GM23338 (cell line): ENCODE data around the gene NFX1.

ENCODE experiments used
- EZH2phosphoT487 ChIP-seq: fragments of 200-600 bp; sonication (generic); IDR thresholded peaks from one replicate; pipeline ENCODE4 v1.8.1; 2018; ENCODE audit warnings: antibody characterized with exemption; ENCODE audit not compliant: unreplicated experiment
- TF ChIP-seq, protein P1 (sequence below), 2 experiments: fragments of 200-600 bp in 1 of 2; sonication (generic) in 1 of 2; conservative IDR thresholded peaks; 2 replicates each; pipeline versions ENCODE4 v1.5.1 to v1.6.1; 2016 to 2017; ENCODE audit warnings: antibody characterized with exemption in 2 of 2, low read depth in 2 of 2, mild to moderate bottlenecking in 2 of 2, moderate library complexity in 1 of 2

DNA sequence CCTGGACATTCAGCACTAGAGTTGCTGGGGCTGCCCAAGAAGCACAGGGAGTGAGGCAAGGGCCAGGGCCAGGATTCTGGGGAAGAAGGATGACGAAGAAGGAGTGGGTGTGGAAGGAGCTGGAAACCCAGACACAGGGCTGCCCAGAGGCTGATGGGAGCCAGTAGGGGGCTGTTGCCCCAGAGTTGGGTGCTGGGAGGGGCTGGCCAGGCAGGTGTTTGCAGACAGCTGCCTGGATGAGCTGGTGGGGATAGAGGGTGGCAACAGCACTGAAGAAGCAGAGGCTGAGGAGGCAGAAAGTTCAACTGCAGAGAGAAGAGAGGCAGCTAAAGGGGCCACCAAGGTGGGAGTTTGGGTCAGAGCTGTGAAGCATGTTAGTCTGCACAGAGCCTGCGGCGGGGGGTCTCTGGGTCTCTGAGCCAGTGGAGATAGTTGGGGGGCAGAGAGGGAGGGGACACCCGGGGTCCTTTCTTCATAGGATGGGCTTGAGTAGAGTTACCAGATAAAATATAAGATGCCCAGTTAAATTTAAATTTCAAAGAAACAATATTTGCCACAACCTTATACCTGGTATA is 114.6 kb downstream of the NFX1 start:
- no peak for TF ChIP-seq EZH2phosphoT487
- TF ChIP-seq, protein P1, sequence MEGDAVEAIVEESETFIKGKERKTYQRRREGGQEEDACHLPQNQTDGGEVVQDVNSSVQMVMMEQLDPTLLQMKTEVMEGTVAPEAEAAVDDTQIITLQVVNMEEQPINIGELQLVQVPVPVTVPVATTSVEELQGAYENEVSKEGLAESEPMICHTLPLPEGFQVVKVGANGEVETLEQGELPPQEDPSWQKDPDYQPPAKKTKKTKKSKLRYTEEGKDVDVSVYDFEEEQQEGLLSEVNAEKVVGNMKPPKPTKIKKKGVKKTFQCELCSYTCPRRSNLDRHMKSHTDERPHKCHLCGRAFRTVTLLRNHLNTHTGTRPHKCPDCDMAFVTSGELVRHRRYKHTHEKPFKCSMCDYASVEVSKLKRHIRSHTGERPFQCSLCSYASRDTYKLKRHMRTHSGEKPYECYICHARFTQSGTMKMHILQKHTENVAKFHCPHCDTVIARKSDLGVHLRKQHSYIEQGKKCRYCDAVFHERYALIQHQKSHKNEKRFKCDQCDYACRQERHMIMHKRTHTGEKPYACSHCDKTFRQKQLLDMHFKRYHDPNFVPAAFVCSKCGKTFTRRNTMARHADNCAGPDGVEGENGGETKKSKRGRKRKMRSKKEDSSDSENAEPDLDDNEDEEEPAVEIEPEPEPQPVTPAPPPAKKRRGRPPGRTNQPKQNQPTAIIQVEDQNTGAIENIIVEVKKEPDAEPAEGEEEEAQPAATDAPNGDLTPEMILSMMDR (conservative IDR thresholded peaks at IDR 0.05; ENCODE audit: low read depth in 2 of 2): no peak
